Measurements from ENCODE around the gene FAF2. TPM values are rescaled to one million over a fixed set of nuclear protein-coding genes. Genes with fewer than 3 reads are reported as not detected.
"Not testable (repeated sequence)": the region's sequence is repeated elsewhere in the genome, so short reads cannot be mapped to it uniquely, and the experiment has no call there.

FAF2 gene
- total RNA-seq, 1 experiment from 2014 or later: 29.4 TPM

DNA sequence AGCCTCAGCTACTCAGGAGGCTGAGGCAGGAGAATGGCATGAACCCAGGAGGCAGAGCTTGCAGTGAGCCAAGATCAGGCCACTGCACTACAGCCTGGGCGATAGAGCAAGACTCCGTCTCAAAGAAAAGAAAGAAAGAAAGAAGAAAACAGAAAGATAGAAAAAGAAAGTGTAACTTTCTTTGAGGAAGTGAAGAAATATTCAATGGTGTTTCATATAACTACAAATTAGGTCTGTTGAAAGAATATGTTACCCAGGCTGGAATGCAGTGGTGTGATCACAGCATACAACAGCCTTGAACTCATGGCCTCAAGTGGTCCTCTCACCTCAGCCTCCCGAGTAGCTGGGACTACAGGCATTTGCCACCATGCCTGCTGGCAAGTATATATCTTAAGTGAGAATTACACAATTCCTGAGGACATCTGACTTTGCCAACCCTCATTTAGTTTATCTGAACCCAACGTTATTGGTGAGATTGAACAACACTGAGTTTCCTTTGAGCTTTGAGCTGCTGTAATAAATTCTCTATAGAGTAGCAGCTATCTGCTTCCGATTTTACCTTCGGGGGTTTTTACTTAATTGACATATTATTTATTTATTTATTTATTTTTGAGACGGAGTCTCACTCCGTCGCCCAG, 2.0 kb upstream of the FAF2 start:
- in situ Hi-C loops (cut with HindIII; ENCODE audit: low sequenced_read_pairs): no loop called here
- no peak for DNase-seq (ENCODE audit: low spot score)

GRCh38 chr5:176446884-176447590, 1.1 kb upstream of the FAF2 start:
- DNase-seq (ENCODE audit: low spot score): peak; percentile 27
- in situ Hi-C loops (cut with HindIII; ENCODE audit: low sequenced_read_pairs): no loop called here

DNA sequence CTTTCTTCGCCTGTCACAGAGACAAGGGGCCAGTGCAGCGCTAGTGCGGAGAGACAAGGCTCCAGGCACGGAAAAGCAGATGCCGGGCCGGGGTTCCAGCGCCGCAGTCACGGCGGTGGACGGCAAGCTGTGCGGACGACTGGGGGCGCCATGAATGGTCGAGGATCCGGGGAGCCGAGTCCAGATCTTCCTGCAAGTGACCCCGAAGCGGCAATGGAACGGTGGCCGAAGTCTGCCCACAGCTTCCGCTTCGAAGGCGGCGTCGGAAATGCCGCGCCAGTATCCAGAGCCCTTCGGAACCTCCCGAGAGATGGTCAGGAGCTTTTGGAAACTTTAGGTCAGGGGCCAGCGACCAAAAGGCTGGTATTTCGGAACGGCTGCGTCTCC, 601 bp upstream of the FAF2 start:
- in situ Hi-C loops (cut with HindIII; ENCODE audit: low sequenced_read_pairs): no loop called here
- DNase-seq (ENCODE audit: low spot score): no peak

DNA sequence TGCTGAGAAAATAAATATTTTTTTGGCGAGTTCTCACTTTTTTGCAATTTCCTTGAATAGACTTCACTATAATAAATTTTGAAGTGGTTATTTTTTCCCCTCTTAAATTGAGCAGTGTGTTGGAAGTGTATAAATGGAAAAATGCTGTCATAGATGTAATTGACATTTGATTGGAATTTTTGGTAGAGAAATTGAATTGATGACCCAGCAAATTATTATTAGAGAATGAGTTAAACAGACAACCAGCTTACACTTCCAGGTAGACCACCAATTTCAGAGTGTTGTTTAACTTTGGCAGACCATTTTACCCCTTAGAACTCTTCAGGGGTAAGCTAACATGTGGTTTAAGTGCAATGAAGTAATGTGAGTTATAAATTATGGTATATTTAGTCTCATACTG, 1.9 kb downstream of the FAF2 start:
- in situ Hi-C loops (cut with HindIII; ENCODE audit: low sequenced_read_pairs): no loop called here
- no peak for DNase-seq (ENCODE audit: low spot score)

GRCh38 chr5:176454724-176455394, 6.7 kb downstream of the FAF2 start:
- DNase-seq (ENCODE audit: low spot score): no peak
- in situ Hi-C loops (cut with HindIII; ENCODE audit: low sequenced_read_pairs): no loop called here

DNA sequence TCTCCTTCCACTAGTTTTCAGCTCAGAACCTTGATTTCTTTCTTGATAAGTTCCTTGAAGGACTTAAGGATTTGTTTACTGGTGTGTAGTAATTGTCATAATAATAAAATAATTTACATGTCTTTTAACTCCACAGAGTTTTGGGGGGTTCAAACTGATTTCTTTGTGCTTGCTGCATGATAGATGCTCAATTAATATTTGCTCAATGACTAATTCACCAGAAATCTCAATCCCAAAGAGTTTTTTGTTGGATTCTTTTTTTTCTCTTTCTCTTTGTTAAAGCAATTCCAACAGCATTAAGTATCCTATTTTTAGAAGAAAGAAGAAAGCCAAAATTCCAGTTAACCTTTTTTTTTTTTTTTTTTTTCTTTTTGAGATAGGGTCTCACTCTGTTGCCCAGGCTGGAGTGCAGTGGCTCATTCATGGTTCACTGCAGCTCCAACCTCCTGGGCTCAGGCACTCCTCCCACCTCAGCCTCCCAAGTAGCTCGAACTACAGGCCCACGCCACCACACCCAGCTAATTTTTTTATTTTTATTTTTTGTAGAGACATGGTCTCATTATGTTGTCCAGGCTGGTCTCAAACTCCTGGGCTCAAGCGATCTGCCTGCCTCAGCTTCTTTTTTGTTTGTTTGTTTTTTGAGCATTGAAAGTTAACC, 10.8 kb downstream of the FAF2 start:
- no peak for DNase-seq (ENCODE audit: low spot score)
- in situ Hi-C loops (cut with HindIII; ENCODE audit: low sequenced_read_pairs): no loop called here

DNA sequence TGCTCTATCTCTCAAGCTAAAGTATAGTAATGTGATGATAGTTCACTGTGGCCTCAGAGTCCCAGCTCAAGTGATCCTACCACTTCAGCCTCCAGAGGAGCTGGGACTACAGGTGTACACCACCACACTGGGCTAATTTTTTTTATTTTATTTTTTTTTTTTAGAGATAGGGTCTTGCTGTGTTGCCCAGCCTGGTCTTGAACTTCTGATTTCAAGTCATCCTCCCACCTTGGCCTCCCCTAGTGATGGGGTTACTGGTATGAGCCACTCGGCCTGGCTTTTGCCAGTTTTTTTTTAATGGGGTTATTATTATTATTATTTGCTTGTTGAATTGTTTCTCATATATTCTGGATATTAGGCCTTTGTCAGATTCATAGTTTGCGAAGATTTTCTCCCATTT, 13.2 kb downstream of the FAF2 start:
- in situ Hi-C loops (cut with HindIII; ENCODE audit: low sequenced_read_pairs): no loop called here
- no peak for DNase-seq (ENCODE audit: low spot score)

- DNase-seq (ENCODE audit: low spot score): no peak
- in situ Hi-C loops (cut with HindIII; ENCODE audit: low sequenced_read_pairs): no loop called here
Measured at GRCh38 chr5:176463113-176463764, 15.1 kb downstream of the FAF2 start.

GRCh38 chr5:176466245-176466871, 18.2 kb downstream of the FAF2 start:
- in situ Hi-C loops (cut with HindIII; ENCODE audit: low sequenced_read_pairs): no loop called here
- no peak for DNase-seq (ENCODE audit: low spot score)

DNA sequence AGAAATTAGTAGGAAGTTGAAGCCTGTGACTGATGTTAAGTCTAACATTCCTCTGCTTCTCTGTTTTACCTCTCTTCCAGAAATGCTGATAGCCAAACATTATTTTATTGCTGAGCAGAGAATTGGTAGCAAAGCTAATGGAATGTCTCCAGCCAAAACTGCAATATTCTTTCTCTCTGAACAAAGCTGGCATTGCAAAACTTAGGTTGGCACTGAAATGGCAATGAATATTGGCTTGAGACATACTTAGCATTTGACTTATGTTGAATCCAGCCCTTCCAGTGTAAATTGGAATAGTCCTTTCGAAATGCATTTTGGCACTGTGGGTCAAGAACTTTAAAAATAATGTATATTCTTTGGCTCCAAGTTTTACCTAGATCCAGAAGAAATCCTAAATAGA, 21.1 kb downstream of the FAF2 start:
- no peak for DNase-seq (ENCODE audit: low spot score)
- in situ Hi-C loops (cut with HindIII; ENCODE audit: low sequenced_read_pairs): no loop called here

DNA sequence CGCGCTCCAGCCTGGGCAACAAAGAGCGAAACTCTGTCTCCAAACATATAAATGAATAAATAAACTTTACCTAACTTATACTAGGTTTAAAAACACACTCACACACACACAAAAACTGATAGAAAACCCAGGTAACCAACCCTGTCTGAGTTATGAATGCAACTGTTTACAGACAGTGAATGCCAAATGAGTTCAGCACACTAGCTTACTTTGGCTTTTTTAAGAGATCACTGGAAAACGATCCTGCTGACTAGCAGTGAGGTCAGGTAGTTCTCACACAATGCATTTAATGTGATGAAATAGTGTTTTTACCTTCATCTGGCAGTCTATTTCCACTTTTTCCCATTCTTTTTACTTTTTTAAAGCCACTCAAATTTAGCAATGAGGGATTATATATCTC, 22.4 kb downstream of the FAF2 start:
- no peak for DNase-seq (ENCODE audit: low spot score)
- in situ Hi-C loops (cut with HindIII; ENCODE audit: low sequenced_read_pairs): no loop called here

DNA sequence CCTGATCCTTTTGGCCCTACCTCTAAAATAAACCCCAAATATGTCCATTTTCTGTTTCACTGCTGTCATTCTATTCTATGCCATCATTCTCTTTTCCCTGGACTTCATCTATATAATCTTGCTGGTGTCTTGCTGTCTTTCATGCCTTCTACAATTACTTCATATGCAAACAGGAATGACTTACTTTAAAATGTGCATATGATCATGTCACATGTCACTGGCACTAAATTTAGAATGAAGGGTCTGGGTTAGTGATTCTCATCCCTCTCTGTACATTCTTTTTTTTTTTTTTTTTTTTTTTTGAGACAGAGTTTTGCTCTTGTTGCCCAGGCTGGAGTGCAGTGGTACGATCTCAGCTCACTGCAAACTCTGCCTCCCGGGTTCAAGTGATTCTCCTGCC, 22.9 kb downstream of the FAF2 start:
- no peak for DNase-seq (ENCODE audit: low spot score)
- in situ Hi-C loops (cut with HindIII; ENCODE audit: low sequenced_read_pairs): no loop called here

DNA sequence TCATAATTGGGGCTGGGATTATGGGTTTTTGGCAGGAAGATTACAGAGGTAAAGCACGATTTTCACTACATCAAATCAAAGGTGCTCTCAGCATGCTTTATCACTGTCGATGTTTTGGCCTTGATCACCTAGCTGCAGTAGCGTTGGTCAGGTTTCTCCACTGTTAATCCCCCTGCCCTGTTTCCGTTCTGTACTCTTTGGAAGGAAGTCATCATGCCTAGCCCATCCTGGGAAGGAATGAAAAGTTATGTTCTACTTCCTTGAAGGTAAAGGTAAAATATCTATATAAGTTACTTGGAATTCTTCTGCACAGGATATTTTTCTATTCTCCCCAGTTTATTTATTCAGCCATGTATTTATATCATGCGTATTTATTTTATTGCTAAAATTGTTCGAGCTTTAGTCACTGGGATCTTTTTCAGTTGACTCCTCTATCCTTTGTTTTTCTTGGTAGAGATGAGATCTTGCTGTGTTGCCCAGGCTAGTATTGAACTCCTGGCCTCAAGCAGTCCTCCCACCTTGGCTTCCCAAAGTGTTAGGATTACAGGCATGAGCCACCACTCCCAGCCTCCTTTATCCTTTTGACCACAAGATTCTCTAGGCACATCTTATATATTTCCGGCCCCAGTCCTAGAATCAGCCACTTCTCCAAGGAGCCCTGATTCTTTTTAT, 25.3 kb downstream of the FAF2 start:
- in situ Hi-C loops (cut with HindIII; ENCODE audit: low sequenced_read_pairs): no loop called here
- DNase-seq (ENCODE audit: low spot score): no peak

DNA sequence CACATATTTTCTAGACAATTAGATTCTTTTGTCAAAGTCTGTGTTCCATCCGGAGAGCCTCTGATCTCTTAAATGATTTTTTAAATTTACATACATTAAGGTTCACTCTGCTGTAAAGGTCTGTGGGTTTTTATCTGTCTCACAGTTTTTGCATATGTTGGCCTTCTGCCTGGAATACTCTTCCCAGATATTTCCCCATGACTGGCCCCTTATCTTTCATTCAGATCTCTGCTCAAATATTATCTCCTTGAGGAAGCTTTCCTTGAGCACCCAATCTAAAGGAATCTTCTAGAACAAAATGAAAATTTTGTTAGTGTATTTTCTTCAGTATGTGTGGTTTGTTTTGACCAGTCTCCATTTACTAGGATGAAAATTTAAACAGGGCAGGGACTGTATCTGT, 26.3 kb downstream of the FAF2 start:
- DNase-seq (ENCODE audit: low spot score): no peak
- in situ Hi-C loops (cut with HindIII; ENCODE audit: low sequenced_read_pairs): no loop called here

- no peak for DNase-seq (ENCODE audit: low spot score)
- in situ Hi-C loops (cut with HindIII; ENCODE audit: low sequenced_read_pairs): no loop called here
Measured at GRCh38 chr5:176481711-176482110, 33.5 kb downstream of the FAF2 start.

DNA sequence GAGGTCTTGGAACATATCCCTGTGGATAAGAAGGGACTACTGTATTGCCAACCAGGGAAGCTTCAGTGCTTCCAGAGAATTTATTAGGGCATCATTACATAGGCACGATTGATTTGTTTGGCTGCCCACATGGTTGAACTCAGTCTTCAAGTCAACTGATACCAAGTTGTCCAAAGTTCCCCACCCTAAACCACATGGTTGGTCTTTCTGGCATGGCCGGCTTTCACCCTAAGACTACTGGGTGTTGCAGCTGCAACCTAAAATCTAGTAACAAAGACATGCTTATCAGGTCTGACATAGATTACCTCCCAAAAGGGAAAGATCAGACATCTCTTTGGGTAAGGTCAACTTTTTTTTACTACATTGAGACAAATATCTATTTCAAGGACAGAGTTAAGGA, 37.0 kb downstream of the FAF2 start:
- no peak for DNase-seq (ENCODE audit: low spot score)
- in situ Hi-C loops (cut with HindIII; ENCODE audit: low sequenced_read_pairs): no loop called here

- in situ Hi-C loops (cut with HindIII; ENCODE audit: low sequenced_read_pairs): no loop called here
- no peak for DNase-seq (ENCODE audit: low spot score)
Measured at GRCh38 chr5:176486189-176486757, 38.1 kb downstream of the FAF2 start.

- DNase-seq (ENCODE audit: low spot score); in situ Hi-C loops (cut with HindIII; ENCODE audit: low sequenced_read_pairs): not testable (repeated sequence)
Measured at GRCh38 chr5:176487160-176487559, 39.0 kb downstream of the FAF2 start.
